Vagina (tissue), 2 donors: ENCODE data around the gene EFHC1.

Experiments used
- POLR2A ChIP-seq, 2 donors: fragments of 450-650 bp; IDR thresholded peaks; one replicate each; pipeline ENCODE4 v1.6.1; 2017; ENCODE audit warnings: antibody characterized with exemption in 2 of 2, mild to moderate bottlenecking in 2 of 2, moderate library complexity in 2 of 2
- TF ChIP-seq, protein P1 (sequence below), 3 experiments: fragments of 450-650 bp in 2 of 3; fragments of 200-600 bp in 1 of 3; sonication (generic) in 1 of 3; IDR thresholded peaks; one replicate each; pipeline ENCODE4 v1.5.1; 2017 to 2019; ENCODE audit warnings: antibody characterized with exemption in 3 of 3, mild to moderate bottlenecking in 2 of 3, moderate library complexity in 2 of 3

DNA sequence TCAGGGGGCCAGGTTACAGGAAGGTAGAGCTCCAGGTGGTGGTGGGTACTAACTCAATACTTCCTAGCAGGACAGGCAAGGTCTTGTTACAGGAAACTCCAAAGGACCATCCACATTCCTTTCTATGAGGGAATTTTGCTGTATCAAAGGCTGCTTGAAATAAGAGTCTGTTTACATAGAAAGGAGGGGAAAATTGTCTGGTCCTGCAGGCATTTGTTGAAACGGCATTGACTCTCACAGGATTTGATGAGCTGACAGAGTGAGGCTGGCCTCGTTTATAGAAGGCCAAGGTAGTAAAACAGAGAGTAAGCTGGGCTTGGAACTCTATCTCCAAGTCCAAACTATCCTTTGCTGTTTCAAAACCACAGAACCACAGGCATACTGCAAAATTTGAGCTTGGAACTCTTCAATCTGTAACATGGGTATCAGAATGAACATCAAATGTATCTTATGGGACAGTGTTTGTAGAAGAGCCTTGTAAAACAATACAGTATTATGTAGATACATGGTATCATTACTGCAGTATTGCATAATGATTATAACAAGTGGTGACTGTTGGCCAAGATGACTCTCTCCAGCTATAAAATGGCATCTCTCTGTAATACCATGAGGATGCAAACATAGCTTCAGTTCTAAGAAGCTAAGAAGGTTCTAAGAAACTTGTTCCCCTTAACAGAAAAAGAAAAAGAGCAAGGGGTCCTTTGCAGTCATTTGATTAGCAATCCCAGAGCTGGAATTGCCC lies 95.2 kb downstream of the EFHC1 start:
- TF ChIP-seq, protein P1, sequence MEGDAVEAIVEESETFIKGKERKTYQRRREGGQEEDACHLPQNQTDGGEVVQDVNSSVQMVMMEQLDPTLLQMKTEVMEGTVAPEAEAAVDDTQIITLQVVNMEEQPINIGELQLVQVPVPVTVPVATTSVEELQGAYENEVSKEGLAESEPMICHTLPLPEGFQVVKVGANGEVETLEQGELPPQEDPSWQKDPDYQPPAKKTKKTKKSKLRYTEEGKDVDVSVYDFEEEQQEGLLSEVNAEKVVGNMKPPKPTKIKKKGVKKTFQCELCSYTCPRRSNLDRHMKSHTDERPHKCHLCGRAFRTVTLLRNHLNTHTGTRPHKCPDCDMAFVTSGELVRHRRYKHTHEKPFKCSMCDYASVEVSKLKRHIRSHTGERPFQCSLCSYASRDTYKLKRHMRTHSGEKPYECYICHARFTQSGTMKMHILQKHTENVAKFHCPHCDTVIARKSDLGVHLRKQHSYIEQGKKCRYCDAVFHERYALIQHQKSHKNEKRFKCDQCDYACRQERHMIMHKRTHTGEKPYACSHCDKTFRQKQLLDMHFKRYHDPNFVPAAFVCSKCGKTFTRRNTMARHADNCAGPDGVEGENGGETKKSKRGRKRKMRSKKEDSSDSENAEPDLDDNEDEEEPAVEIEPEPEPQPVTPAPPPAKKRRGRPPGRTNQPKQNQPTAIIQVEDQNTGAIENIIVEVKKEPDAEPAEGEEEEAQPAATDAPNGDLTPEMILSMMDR (IDR thresholded peaks at IDR 0.05), result no peak
- no peak for TF ChIP-seq POLR2A (IDR thresholded peaks at IDR 0.05)
